HepG2 (cell line): ENCODE data around the gene ART1. TPM values are rescaled to one million over a fixed set of nuclear protein-coding genes. Genes with fewer than 3 reads are reported as not detected.

Experiments used
- BHLHE40 ChIP-seq: IDR thresholded peaks from 2 replicates; pipeline ENCODE4 v1.6.1; 2011; ENCODE audit warnings: low read length, improper control_type of control experiment
- HNRNPUL1 ChIP-seq: fragments of 200-400 bp; formaldehyde crosslinking; IDR thresholded peaks from 2 replicates; pipeline ENCODE4 v1.6.1; 2017; ENCODE audit warnings: low read depth, mild to moderate bottlenecking, low read length, moderate library complexity
- KDM5A ChIP-seq: fragments of 200-600 bp; sonication (generic); IDR thresholded peaks from 2 replicates; pipeline ENCODE4 v1.7.0; 2018; ENCODE audit warnings: antibody characterized with exemption, mild to moderate bottlenecking, low read length, borderline replicate concordance
- RFXAP ChIP-seq: sonication (generic); formaldehyde crosslinking; IDR thresholded peaks from 2 replicates; pipeline ENCODE4 v1.4.0; 2020; ENCODE audit warnings: missing genetic modification reagents, borderline replicate concordance
- RXRA ChIP-seq: sonication (generic); formaldehyde crosslinking; IDR thresholded peaks from 2 replicates; pipeline ENCODE4 v1.5.1; 2020; ENCODE audit warnings: missing genetic modification reagents
- SALL1 ChIP-seq: sonication (generic); formaldehyde crosslinking; IDR thresholded peaks from 2 replicates; pipeline ENCODE4 v1.8.0; 2022; ENCODE audit warnings: mild to moderate bottlenecking, missing genetic modification reagents
- SPEN ChIP-seq: sonication (generic); formaldehyde crosslinking; IDR thresholded peaks from 2 replicates; pipeline ENCODE4 v1.5.1; 2020; ENCODE audit warnings: low read depth, mild to moderate bottlenecking, missing genetic modification reagents
- TEAD3 ChIP-seq: optimal IDR thresholded peaks from 2 replicates; pipeline ENCODE3; 2016; ENCODE audit warnings: borderline replicate concordance
- ZKSCAN5 ChIP-seq: sonication (generic); formaldehyde crosslinking; IDR thresholded peaks from 2 replicates; pipeline ENCODE4 v1.5.1; 2020; ENCODE audit warnings: mild to moderate bottlenecking, missing genetic modification reagents
- ZNF143 ChIP-seq: sonication (generic); formaldehyde crosslinking; IDR thresholded peaks from 2 replicates; pipeline ENCODE4 v1.4.0; 2020; ENCODE audit warnings: missing genetic modification reagents
- ZNF331 ChIP-seq: sonication (generic); formaldehyde crosslinking; IDR thresholded peaks from 2 replicates; pipeline ENCODE4 v1.4.0; 2020; ENCODE audit warnings: missing genetic modification reagents
- ZNF788 ChIP-seq: sonication (generic); formaldehyde crosslinking; IDR thresholded peaks from 2 replicates; pipeline ENCODE4 v1.5.0; 2020; ENCODE audit warnings: mild to moderate bottlenecking, missing genetic modification reagents, borderline replicate concordance
- ZNF792 ChIP-seq: IDR thresholded peaks from 2 replicates; pipeline ENCODE4 v1.6.1; 2016
- polyA plus RNA-seq, 8 experiments: library from polyadenylated mRNA; depleted of rRNA in 3 of 8; stranded (reverse) in 7 of 8; unstranded in 1 of 8; fragments of >200 nt; fragmentation: Illumina TruSeq in 4 of 8; extraction: Trizol in 4 of 8; gene quantifications; 2 replicates each; pipeline versions ENCODE4 v1.2.1 to v1.2.3, GENCODE V29; 2011 to 2016; ENCODE audit warnings: low read depth in 4 of 8, missing spikeins in 1 of 8, mixed read lengths in 1 of 8; ENCODE audit not compliant: insufficient read depth in 1 of 8
- total RNA-seq, 5 experiments: library from RNA; depleted of rRNA; stranded (reverse); fragments of >200 nt; fragmentation: Illumina TruSeq; extraction: Trizol; gene quantifications; 2 replicates each; pipeline ENCODE4 v1.2.3, GENCODE V29; 2016; ENCODE audit warnings: low read depth in 1 of 5
- TF ChIP-seq, protein P1 (sequence below): sonication (generic); formaldehyde crosslinking; IDR thresholded peaks from 2 replicates; pipeline ENCODE4 v1.8.1; 2023; ENCODE audit warnings: mild to moderate bottlenecking, missing genetic modification reagents
- TF ChIP-seq, protein P2 (sequence below): sonication (generic); formaldehyde crosslinking; IDR thresholded peaks from 2 replicates; pipeline ENCODE4 v1.5.1; 2020; ENCODE audit warnings: missing genetic modification reagents, mild to moderate bottlenecking, borderline replicate concordance
- TF ChIP-seq, protein P3 (sequence below): sonication (generic); formaldehyde crosslinking; IDR thresholded peaks from 2 replicates; pipeline ENCODE4 v1.5.0; 2020; ENCODE audit warnings: mild to moderate bottlenecking, missing genetic modification reagents, borderline replicate concordance
- TF ChIP-seq, protein P4 (sequence below): sonication (generic); formaldehyde crosslinking; IDR thresholded peaks from 2 replicates; pipeline ENCODE4 v1.5.1; 2020; ENCODE audit warnings: missing genetic modification reagents, mild to moderate bottlenecking, borderline replicate concordance
- TF ChIP-seq, protein P5 (sequence below): IDR thresholded peaks from 2 replicates; pipeline ENCODE4 v1.6.1; 2018; ENCODE audit warnings: missing genetic modification reagents, mild to moderate bottlenecking, missing compliant biosample characterization

ART1 gene
- total and polyA plus RNA-seq, 2 of the 13 experiments (the other 11 are each of a cell fraction or from before 2014, with no cell fraction given) = not detected

DNA sequence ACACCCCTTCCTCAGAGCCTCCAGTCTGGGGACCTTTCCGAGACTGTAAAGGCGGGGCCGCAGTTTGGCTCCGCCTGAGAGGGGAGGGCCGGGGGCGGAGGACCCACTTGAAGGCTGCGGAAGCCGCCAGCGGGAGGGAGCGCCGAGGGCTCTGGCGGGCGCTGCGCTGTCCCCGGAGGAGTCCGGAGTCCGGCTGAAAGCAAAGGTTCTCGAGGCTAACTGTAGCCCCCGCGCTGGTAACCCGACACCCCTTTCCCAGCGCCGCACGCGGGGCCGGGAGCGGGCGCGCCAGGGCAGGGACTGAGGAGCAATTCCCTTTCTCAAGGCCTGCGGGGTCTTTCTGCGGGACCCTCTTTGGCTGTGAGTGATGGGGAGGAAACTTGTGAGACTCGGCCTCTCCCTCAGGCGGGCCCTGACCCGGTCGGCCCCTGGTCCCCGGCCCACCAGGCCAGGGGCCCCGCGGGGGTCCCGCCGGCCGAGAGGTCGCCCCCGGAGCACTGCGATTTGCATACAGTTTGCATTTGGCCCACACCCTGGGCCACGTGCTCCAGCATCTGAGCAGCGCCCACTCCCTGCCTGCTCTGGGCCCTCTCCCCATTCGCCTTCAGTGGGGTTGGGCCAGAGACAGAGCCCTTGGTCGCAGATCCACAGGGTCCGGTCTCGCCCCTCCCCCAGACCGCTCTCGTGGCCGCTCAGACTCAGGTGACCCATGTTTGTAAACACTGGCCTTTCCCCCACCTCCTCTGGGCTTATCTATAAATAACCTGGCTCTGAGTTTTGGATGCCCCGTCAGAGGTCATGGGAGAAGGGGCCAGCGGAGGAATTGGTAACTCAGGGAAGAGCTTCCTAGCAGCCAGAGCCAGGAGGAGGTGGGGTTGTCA is 2.6 kb upstream of the ART1 start (continued):
- TF ChIP-seq, protein P1, sequence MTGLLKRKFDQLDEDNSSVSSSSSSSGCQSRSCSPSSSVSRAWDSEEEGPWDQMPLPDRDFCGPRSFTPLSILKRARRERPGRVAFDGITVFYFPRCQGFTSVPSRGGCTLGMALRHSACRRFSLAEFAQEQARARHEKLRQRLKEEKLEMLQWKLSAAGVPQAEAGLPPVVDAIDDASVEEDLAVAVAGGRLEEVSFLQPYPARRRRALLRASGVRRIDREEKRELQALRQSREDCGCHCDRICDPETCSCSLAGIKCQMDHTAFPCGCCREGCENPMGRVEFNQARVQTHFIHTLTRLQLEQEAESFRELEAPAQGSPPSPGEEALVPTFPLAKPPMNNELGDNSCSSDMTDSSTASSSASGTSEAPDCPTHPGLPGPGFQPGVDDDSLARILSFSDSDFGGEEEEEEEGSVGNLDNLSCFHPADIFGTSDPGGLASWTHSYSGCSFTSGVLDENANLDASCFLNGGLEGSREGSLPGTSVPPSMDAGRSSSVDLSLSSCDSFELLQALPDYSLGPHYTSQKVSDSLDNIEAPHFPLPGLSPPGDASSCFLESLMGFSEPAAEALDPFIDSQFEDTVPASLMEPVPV (CRISPR knock-in tag) = peak; percentile 69; the same call in 1 of the 2 replicates
- no peak for TF ChIP-seq HNRNPUL1
- TF ChIP-seq ZNF788 (CRISPR knock-in tag) = 0 out of 2 replicates have a peak, but pooled peaks have one; percentile 5
- TF ChIP-seq, protein P2, sequence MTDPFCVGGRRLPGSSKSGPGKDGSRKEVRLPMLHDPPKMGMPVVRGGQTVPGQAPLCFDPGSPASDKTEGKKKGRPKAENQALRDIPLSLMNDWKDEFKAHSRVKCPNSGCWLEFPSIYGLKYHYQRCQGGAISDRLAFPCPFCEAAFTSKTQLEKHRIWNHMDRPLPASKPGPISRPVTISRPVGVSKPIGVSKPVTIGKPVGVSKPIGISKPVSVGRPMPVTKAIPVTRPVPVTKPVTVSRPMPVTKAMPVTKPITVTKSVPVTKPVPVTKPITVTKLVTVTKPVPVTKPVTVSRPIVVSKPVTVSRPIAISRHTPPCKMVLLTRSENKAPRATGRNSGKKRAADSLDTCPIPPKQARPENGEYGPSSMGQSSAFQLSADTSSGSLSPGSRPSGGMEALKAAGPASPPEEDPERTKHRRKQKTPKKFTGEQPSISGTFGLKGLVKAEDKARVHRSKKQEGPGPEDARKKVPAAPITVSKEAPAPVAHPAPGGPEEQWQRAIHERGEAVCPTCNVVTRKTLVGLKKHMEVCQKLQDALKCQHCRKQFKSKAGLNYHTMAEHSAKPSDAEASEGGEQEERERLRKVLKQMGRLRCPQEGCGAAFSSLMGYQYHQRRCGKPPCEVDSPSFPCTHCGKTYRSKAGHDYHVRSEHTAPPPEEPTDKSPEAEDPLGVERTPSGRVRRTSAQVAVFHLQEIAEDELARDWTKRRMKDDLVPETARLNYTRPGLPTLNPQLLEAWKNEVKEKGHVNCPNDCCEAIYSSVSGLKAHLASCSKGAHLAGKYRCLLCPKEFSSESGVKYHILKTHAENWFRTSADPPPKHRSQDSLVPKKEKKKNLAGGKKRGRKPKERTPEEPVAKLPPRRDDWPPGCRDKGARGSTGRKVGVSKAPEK = peak; percentile 41; the same call in 1 of the 2 replicates
- TF ChIP-seq ZKSCAN5 (CRISPR knock-in tag) = no peak
- no peak; the same call in 1 of the 2 replicates for TF ChIP-seq RXRA (CRISPR knock-in tag)
- TF ChIP-seq, protein P3, sequence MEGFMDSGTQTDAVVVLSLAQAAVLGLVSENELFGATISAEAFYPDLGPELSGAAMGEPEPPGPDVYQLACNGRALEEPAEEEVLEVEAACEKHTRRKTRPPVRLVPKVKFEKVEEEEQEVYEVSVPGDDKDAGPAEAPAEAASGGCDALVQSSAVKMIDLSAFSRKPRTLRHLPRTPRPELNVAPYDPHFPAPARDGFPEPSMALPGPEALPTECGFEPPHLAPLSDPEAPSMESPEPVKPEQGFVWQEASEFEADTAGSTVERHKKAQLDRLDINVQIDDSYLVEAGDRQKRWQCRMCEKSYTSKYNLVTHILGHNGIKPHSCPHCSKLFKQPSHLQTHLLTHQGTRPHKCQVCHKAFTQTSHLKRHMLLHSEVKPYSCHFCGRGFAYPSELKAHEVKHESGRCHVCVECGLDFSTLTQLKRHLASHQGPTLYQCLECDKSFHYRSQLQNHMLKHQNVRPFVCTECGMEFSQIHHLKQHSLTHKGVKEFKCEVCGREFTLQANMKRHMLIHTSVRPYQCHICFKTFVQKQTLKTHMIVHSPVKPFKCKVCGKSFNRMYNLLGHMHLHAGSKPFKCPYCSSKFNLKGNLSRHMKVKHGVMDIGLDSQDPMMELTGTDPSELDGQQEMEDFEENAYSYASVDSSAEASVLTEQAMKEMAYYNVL (CRISPR knock-in tag) = no peak
- TF ChIP-seq SALL1 = peak; percentile 35
- no peak for TF ChIP-seq RFXAP (CRISPR knock-in tag)
- no peak for TF ChIP-seq KDM5A
- peak; percentile 42; the same call in 1 of the 2 replicates for TF ChIP-seq ZNF331 (CRISPR knock-in tag)
- TF ChIP-seq, protein P4, sequence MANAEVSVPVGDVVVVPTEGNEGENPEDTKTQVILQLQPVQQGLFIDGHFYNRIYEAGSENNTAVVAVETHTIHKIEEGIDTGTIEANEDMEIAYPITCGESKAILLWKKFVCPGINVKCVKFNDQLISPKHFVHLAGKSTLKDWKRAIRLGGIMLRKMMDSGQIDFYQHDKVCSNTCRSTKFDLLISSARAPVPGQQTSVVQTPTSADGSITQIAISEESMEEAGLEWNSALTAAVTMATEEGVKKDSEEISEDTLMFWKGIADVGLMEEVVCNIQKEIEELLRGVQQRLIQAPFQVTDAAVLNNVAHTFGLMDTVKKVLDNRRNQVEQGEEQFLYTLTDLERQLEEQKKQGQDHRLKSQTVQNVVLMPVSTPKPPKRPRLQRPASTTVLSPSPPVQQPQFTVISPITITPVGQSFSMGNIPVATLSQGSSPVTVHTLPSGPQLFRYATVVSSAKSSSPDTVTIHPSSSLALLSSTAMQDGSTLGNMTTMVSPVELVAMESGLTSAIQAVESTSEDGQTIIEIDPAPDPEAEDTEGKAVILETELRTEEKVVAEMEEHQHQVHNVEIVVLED = 0 out of 2 replicates have a peak, but pooled peaks have one; percentile 24
- TF ChIP-seq ZNF792 (CRISPR knock-in tag) = no peak
- TF ChIP-seq, protein P5, sequence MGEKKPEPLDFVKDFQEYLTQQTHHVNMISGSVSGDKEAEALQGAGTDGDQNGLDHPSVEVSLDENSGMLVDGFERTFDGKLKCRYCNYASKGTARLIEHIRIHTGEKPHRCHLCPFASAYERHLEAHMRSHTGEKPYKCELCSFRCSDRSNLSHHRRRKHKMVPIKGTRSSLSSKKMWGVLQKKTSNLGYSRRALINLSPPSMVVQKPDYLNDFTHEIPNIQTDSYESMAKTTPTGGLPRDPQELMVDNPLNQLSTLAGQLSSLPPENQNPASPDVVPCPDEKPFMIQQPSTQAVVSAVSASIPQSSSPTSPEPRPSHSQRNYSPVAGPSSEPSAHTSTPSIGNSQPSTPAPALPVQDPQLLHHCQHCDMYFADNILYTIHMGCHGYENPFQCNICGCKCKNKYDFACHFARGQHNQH (CRISPR knock-in tag) = 0 out of 2 replicates have a peak, but pooled peaks have one; percentile 44
- 0 out of 2 replicates have a peak, but pooled peaks have one; percentile 50 for TF ChIP-seq ZNF143
- TF ChIP-seq SPEN (CRISPR knock-in tag) = peak; percentile 82; the same call in 1 of the 2 replicates
- peak; percentile 8 for TF ChIP-seq TEAD3
- TF ChIP-seq BHLHE40 = peak; percentile 62
